ENCODE data around the gene SPIB.
"Not testable (repeated sequence)": the region's sequence is repeated elsewhere in the genome, so short reads cannot be mapped to it uniquely, and the experiment has no call there.

SPIB gene

GRCh38 chr19:50447750-50448149, 29.0 kb downstream of the SPIB start:
- no peak for DNase-seq

DNA sequence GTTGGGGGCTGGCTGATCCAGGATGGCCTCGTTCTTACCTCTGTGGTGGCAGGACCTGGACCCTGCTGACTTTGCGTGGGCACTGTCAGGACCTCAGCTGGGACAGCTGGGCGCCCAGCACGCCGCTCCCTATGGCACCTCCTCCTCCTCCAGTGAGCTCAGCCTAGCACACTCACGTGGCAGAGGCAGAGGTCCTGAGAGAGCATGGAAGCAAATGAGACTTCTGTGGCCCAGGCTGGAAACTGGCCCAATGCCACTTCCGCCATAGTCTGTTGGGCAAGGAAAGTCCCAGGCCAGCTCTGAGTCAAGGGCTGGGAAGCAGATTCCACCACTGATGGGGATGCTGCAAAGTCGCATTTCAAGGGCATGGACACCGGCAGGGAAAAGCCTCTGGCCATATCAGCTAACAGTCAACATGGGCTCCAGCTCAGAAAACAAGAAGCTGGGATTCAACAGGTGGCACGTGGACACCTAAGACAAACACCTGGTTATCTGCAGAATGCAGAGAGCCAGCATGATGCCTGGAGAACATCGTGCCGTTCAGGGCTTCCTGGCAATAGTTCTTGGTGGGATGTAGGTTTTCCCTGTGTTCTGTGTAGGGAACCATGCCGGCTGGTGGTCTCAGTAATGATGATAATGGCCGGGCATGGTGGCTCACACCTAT, 30.6 kb downstream of the SPIB start:
- DNase-seq: no peak

GRCh38 chr19:50450369-50451222, 31.9 kb downstream of the SPIB start:
- no peak for DNase-seq

DNA sequence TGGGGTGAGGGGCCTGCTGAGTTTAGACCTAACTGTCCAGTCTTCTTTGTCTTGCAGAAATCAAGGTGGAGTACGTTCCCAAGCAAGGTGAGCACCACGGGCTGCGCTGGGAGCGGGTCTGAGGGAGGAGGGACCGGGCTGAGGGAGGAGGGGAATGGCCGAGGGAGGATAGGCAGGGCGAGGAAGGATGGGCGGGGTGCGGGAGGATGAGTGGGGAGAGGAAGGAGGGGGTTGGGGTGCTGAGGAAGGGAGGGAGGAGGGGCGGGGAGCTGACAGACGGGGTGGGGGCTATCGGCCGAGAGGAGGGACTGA, 32.4 kb downstream of the SPIB start:
- DNase-seq: no peak

DNA sequence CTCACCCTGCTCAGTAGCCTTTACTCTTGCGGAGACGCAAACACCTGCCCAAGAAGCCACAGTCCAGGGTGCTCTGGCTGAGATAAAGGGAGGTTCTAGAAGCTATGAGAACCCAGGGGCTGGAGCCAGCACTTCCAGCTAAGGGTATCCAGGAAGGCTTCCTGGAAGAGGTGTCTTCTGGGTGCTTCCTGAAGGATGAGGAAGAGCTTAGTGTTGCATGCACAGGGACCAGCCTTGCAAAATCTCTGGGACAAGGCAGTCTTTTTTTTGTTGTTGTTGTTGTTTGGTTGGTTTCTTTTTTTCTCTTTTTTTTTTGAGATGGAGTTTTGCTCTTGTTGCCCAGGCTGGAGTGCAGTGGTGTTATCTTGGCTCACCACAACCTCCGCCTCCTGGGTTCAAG, 34.5 kb downstream of the SPIB start:
- no peak for DNase-seq

DNA sequence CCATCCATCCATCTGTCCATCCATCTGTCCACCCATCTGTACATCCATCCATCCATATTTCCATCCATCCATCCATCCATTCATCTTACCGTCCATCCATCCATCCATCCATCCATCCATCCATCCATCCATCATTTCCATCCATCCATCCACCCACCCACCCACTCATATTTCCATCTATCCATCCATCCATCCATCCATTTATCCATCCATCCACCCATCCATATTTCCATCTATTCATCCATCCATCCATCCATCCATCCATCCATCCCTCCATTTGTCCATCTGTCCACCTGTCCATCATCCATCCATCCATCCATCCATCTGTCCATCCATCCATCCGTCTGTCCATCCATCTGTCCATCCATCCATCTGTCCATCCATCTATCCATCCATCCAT, 37.3 kb downstream of the SPIB start:
- DNase-seq: no peak

DNA sequence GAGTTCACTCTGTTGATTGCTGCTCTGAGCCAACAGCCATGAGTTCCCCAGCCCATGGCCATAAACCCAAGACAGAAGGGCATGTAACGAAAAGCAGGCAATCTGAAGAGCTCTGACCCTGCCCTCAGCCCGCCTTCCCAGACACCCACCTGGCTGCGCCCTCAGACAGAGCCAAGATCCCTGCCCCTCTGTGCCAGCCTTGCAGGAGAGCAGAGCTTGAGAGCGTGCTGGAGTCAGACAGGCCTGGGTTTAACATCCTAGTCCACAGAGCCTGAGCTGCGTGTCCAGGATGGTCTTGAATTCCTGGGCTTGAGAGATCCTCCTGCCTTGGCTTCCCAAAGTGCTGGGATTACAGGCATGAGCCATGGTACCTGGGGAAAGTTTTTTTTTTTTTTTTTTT, 38.6 kb downstream of the SPIB start:
- no peak for DNase-seq

- DNase-seq: no peak
These were observed 39.8 kb downstream of the SPIB start for GRCh38 chr19:50458396-50459066.

DNA sequence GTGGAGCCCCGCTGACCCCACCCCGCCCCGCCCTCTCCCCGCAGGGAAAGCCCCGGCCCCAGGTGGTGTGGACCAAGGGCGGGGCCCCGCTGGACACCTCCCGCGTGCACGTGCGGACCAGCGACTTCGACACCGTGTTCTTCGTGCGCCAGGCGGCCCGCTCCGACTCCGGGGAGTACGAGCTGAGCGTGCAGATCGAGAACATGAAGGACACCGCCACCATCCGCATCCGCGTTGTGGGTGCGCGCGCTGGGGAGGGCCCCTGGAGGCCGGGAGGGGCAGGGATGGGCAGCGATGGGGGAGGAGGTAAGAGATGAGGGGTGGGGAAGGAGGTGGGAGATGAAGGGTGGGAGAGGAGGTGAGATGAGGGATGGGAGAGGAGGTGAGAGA, 40.3 kb downstream of the SPIB start:
- DNase-seq: no peak

- DNase-seq: no peak
These were observed 40.9 kb downstream of the SPIB start for GRCh38 chr19:50459638-50460037.

DNA sequence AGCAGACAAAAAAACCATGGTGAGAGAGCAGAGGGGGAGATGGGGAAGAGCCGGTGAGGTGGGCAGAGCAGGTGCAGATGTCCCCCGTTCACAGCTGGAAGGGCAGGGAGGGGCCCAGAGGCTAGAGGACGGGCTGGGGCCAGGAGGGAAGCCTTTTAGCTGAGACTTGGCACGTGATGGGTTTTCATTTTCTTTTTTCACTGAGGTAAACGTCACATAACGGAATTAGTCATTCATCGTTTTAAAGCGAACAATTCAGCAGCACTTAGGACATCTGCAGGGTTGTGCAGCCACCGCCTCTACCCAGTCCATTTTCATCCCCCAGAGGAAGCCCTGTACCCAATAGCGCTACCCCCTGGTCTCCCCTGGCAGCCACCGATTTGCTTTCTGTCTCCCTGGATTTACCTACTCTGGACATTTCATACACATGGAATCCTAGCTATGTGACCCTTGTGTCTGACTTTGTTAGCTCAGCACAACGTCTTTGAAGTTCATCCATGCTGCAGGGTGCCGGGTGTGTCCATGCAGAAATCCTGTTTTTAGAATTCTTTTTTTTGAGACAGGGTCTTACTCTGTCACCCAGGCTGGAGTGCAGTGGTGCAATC, 41.5 kb downstream of the SPIB start:
- DNase-seq: peak in 1 of 2 experiments; percentile 41

GRCh38 chr19:50461066-50461875, 42.5 kb downstream of the SPIB start:
- peak in 1 of 2 experiments; percentile 55 for DNase-seq

- DNase-seq: no peak
These were observed 44.2 kb downstream of the SPIB start for GRCh38 chr19:50462970-50463369.

GRCh38 chr19:50464348-50464747, 45.6 kb downstream of the SPIB start:
- DNase-seq: no peak

DNA sequence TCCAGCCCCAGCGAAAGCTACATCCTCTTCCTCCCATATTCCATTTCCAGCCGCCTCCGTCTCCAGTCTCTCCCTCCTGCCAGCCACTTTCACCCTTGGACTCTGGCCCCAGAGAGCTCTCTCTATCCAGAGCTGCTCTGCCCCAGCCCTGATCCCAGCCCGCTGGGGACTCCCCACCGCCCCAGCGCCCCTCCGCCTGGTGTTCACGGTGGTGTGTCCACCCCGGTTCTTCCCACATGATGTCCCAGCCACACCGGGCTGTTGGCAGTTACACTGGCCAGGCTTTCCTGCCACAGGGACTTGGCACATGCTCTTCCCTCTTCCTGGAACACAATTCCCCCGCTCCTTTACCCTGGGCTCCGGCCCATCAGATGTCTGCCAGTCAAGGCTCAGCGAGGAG, 46.3 kb downstream of the SPIB start:
- no peak for DNase-seq

GRCh38 chr19:50465986-50466705, 47.4 kb downstream of the SPIB start:
- no peak for DNase-seq

- DNase-seq: no peak
These were observed 47.9 kb downstream of the SPIB start for GRCh38 chr19:50466706-50467039.

DNA sequence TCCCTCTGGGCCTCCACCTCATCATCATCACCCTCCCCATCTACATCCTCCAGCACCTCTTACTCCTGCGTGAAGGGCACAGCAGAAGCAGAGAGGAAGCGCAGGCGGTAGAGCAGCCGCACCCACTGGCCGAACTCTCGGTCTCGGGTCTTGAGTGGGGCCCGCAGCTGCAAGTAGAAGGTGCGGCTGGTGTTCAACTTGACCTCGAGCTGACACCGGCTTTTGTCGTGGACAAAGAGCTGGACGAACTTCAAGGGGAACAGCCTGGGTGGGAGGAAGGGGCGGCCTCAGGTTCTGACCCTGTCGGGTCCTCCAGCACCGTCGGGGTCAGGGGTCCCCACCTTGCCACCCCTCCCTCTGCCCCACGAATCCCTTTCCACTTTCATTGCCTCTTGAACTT, 48.8 kb downstream of the SPIB start:
- DNase-seq: no peak

DNA sequence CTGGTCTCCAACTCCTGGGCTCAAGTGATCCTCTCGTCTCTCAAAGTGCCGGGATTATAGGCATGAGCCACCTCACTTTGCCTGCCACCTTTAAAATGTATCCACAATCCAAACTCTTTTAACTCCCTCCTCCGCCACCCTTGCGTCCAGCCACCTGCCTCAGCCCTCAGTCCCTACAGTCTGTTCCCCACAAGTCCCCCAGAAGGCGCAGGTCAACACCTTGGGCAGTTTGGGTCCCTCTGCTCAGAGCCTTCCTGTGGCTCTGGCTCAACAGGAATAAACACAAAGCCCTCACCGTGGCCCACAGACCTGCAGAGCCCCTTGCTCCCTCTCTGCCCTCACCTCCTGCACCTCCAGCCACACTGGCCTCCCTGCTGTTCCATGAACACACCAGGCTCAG, 50.1 kb downstream of the SPIB start:
- DNase-seq: no peak

- DNase-seq: not testable (repeated sequence)
These were observed 54.6 kb downstream of the SPIB start for GRCh38 chr19:50473336-50473735.

DNA sequence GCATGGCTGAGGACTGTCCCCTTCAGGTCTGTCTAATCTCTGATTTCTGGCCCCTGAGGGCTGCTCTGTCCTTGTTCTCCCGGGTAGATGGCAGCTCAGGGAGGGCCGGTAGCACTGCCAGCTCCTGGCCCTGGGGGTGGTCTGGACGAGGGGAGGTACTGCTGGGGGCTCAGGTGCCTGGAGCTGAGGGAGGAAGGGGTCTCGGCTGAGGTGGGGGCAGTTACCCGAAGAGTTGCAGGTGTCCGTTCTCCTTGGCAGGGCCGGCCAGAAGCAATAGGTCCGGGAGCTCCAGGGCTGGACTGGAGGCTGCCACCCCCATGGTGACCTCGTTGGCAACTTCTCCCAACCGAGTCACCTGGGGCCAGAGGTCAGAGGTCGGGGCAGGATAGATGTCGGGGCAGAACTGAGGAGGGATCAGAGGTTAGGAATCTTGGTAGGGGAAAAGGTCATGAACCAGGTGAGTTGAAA, 56.4 kb downstream of the SPIB start:
- DNase-seq: no peak

- DNase-seq: no peak
These were observed 57.0 kb downstream of the SPIB start for GRCh38 chr19:50475736-50476223.

All from SW 1271 (cell line).